ENCODE measurements around the gene SSUH2. TPM values are rescaled to one million over a fixed set of nuclear protein-coding genes. Genes with fewer than 3 reads are reported as not detected.

SSUH2 gene
- total and polyA plus RNA-seq, 2 of the 13 experiments (the other 11 are each of a cell fraction or from before 2014, with no cell fraction given) = 38.1 to 136 TPM

GRCh38 chr3:8642001-8642400, 2.6 kb downstream of the SSUH2 start:
- H3K4me3 ChIP-seq (replicated peaks in 1 of 3; ENCODE audit: insufficient read depth in 1 of 3, low read depth in 2 of 3, low read length in 3 of 3) = no peak overlapping the region
- CTCF ChIA-PET (ENCODE audit: low intra/inter-chr PET ratio, low total read pairs) = no interaction called here
- 100% methylated on average over 2 of the region's 2 CpGs for WGBS (ENCODE audit: low lambda C conversion rate)
- TF ChIP-seq ZNF569 (CRISPR knock-in tag; IDR thresholded peaks at IDR 0.05; ENCODE audit: borderline replicate concordance) (no peak), SP2 (CRISPR knock-in tag; IDR thresholded peaks at IDR 0.05) (no peak), MLXIP (CRISPR knock-in tag; IDR thresholded peaks at IDR 0.05; ENCODE audit: borderline replicate concordance) (no peak), SRSF9 (IDR thresholded peaks at IDR 0.05; ENCODE audit: borderline replicate concordance, insufficient read depth, low read depth, low read length, poor library complexity, severe bottlenecking) (no peak), TAF1 (CRISPR knock-in tag; IDR thresholded peaks at IDR 0.05) (no peak), SMARCE1 (IDR thresholded peaks at IDR 0.05; ENCODE audit: borderline replicate concordance) (no peak), ZBTB40 (IDR thresholded peaks at IDR 0.05) (no peak), ZBTB40 (CRISPR knock-in tag; IDR thresholded peaks at IDR 0.05) (no peak), SCMH1 (CRISPR knock-in tag; IDR thresholded peaks at IDR 0.05; ENCODE audit: borderline replicate concordance) (no peak), FIP1L1 (IDR thresholded peaks at IDR 0.05; ENCODE audit: borderline replicate concordance, insufficient read depth, low read depth, low read length) (no peak), ZNF101 (CRISPR knock-in tag; IDR thresholded peaks at IDR 0.05; ENCODE audit: borderline replicate concordance, low read depth) (no peak), SPEN (CRISPR knock-in tag; IDR thresholded peaks at IDR 0.05; ENCODE audit: low read depth) (no peak), AHR (CRISPR knock-in tag; IDR thresholded peaks at IDR 0.05) (no peak), ZNF891 (CRISPR knock-in tag; IDR thresholded peaks at IDR 0.05) (no peak)

More at GRCh38 chr3:8642001-8642400, 2.6 kb downstream of the SSUH2 start:
- ATAC-seq (no peak), FAIRE-seq (no peak), DNase-seq (ENCODE audit: low spot score) (no peak)
- Histone ChIP-seq H3K36me3 (replicated peaks in 1 of 2; ENCODE audit: control insufficient read depth in 1 of 2, insufficient read depth in 2 of 2, low read length in 2 of 2) (peaks cover 13 to 40% of the 10 kb centered on the region in 2 experiments), H3K4me2 (ENCODE audit: low read depth, low read length) (no peak overlapping the region), H3K27ac (ENCODE audit: extremely low read length, insufficient read depth, low read length) (no peak overlapping the region), H3K9me3 (ENCODE audit: low read length) (no peaks in the 10 kb centered on the region), H3K4me1 (ENCODE audit: insufficient read depth, low read length) (peaks cover 86% of the 10 kb centered on the region), H4K20me1 (ENCODE audit: insufficient read depth, low read length) (peaks cover 5% of the 10 kb centered on the region; the same call in 1 of the 2 replicates), H3K79me2 (ENCODE audit: insufficient read depth, low read length) (peaks cover 75% of the 10 kb centered on the region), H2AFZ (ENCODE audit: low read length) (no peak overlapping the region), H3K9ac (ENCODE audit: insufficient read depth, low read depth, low read length) (no peak overlapping the region), H3K27me3 (ENCODE audit: control insufficient read depth in 1 of 2, insufficient read depth in 2 of 2, low read length in 2 of 2) (no peaks in the 10 kb centered on the region)
- intact Hi-C loops (cut with micrococcal nuclease; ENCODE audit: unreplicated experiment) = no loop called here
- in situ Hi-C loops (cut with HindIII; ENCODE audit: extremely low pct_ligation_motif_present, low pct_unique_long_range_greater_than_20kb) = no loop called here
- POLR2A ChIA-PET = interaction anchor here (1.5 kb wide), 1 partner anchor 10 kb away, joined by 4 read pairs; no protein-coding TSS in a partner anchor
- no TSS peak for BruUV-seq (replicated peaks)

Measured in HepG2 (cell line).